SH-SY5Y (cell line): ENCODE results near the gene NKTR.

Experiments used
- GATA2 ChIP-seq: IDR thresholded peaks from 2 replicates; pipeline ENCODE4 v1.6.1; 2011; ENCODE audit warnings: mild to moderate bottlenecking, low read depth, low read length
- GATA3 ChIP-seq: IDR thresholded peaks from 2 replicates; pipeline ENCODE4 v1.6.1; 2011; ENCODE audit warnings: low read depth, mild to moderate bottlenecking, low read length, moderate library complexity

- TF ChIP-seq GATA2 (no peak), GATA3 (no peak)
Measured at GRCh38 chr3:42572278-42572677, 28.2 kb upstream of the NKTR start.
